Activated naive CD8-positive, alpha-beta T cell treated with anti-CD3 and anti-CD28 coated beads, Interleukin-2, amount 50 U/mL, for 16 hours (primary cell): ENCODE measurements around the gene RGMA.

Experiments
- DNase-seq: peaks from one replicate; pipeline ENCODE4 v3.0.0-alpha.2; 2020; ENCODE audit warnings: low read depth, low spot score

RGMA gene

DNA sequence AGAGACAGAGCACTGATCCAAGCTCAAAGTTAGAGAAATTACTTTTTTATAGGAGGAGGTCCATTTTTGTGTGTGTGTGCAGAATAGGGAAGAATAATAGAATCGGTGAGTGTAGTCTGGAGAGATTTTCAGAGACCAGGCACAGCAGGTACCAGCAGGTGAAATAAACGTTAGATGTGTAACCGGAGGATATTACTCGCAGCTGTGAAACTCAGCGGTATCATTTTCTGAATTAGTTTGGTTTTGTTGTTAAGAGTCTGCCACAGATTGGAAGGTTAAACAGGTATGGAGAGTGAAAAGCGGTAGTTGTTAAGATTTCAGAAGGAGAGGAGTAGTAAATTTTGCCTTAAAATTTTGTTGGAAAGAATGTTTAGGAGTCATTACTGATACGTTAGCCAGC lies 69.9 kb downstream of the RGMA start:
- no peak for DNase-seq

DNA sequence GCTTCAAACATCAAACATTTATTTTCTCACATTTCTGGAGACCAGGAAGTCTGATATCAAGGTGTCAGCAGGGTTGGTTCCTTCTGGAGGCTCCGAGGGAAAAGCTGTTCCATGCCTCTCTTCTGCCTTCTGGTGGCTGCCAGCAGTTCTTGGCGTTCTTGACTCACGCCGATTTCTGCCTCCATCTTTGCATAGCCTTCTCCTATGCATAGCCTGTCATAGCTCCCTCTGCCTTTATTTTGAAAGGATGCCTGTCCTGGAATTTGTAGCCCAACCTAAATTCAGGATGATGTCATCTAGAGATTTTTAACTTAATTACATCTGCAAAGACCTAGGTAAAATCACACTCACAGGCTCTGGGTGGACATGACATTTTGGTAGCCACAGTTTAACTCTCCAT lies 70.4 kb downstream of the RGMA start:
- no peak for DNase-seq

DNA sequence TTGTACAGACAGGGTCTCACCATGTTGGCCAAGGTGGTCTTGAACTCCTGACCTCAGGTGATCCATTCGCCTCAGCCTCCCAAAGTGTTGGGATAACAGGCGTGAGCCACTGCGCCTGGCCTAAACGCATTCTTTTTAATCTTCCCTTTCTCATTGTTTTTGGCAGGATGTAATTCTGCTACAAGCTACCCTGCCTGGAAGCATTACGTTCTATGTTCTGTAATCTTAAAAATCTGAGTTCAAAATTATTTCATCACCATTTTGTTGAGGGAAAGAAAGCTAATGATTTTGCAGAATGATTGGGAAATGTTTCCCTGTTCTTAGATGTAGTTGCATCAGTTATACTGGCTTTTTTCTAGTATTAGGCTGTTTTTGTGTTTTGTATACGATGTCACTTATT lies 71.5 kb downstream of the RGMA start:
- no peak for DNase-seq

DNA sequence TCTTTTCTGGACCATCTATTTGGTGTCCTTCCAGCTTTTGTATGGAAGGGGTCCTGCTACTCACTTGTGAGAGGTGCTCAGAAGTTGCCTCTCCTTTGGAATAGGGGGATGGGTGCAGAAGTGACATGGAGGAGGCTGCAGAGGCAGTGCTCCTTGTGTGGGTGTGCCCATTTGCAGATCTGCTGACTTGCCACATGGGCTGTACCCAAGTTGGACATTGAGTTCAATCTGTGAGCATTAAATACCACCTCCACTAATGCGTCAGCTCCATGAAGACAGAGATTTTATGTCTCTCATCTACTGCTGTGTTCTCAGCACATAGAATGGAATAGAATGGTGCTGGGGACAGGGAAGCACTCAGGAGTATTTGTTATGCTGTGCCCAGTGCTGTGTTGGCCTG lies 76.2 kb downstream of the RGMA start:
- DNase-seq: no peak

DNA sequence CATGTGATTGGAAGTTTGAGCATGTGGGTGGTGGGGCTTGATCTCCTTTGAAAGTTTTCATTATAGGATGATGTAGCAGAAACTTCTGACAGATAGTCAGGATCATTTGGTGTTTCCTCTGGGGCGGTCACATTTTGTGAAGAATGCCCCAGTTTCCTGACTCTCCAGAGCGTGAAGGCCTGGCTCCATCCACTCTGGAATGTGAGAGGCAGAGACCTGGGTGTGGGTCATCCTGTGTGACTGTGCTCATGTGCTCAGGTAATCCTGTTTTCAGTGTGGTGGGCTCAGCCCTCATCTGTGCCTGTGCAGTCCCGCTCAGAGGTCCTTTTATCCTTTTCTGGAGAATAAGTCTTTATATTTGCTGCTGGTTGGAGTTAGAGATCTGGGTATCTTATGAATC lies 81.0 kb downstream of the RGMA start:
- no peak for DNase-seq

DNA sequence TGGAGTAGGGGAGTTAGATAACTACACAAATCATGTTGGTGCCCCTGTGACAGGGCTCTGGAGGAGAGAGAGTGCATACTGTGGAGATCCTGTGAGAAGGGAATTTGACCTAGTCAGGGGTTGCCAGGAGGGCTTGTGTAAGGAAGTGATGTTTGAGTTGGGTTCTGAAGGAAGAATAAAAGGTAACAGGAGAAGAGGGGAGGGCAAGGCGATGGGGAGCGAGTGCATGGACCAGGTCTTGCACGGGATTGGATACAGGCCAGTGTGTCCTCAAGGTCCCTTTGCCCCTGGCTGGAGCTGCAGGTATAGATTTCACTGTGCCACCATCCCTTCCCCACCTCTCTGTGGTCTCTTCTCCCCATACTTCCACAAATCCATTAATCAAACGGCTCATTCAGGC lies 83.9 kb downstream of the RGMA start:
- DNase-seq: no peak

DNA sequence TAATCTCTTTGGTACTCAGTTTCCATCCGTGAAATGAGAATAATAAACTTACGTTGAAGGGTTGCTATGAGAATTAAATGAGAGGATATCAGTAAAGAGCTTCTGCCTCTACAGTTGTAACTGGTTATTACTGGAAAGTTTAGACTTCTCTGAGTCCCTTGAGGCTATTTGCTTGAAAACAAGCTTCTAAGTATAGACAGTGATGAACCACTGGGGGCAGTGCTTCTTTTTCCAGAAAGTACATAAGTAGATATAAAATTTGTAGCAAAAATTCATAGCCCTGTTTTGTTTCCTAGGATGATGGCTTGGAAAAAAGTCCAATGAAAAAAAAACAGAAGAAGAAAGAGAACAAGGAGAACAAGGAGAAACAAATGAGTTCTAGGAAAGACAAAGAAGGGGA lies 87.1 kb downstream of the RGMA start:
- no peak for DNase-seq

DNA sequence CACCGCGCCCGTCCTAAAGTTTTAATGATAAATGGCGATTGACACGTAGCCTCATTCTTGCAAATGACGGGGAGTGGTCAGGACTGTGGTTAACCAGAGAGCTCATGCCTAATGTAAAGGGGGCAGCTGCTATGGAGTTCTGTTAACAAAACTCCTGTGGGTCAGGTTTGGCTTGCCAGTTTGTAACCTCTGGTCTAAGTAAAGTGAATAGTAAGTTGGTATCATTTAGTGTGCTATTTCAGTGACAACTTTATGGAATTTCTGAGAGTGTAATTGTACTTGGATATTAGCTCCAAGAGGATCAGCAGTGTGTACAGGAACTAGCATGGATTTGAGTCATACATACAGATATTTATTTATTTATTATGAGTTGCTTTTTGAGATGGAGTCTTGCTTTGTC lies 87.9 kb downstream of the RGMA start:
- DNase-seq: no peak

DNA sequence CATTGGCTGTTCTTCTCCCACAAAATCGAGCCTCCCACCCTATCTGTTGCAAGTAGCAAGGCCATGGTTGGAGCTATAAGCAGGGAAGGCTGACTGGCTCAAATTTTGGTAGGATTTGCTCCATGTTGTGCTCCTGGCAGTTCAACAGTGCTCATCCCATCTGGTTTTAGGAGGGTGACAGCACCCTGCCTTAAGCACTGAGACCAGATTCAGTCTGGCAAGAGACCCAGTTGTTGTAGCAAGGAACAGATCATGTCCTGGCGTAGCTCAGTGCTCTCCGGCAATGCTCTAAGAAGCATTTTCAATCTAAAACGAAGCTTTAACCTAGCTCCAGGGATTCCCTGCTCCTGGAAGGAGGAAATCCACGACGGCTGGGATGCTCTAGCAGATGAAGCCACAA lies 91.2 kb downstream of the RGMA start:
- no peak for DNase-seq

DNA sequence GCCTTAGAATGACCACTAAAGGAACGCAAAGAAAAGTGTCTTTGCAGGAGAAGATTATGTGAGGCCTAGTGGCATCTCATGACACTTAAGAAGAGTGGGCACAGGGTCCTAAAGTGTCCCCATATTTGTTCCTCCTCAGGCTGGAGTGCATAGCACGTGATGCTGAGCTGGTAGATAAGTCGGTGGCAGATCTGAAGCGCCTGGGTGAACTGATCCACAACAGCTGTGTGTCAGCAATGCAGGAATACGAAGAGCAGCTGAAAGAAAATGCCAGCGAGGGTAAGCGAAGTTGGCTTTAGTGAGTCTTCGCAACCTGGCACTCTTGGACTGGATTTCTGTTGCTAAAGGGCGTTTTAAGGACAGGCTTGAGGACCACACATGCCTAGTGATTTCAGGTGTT lies 96.3 kb downstream of the RGMA start:
- no peak for DNase-seq

DNA sequence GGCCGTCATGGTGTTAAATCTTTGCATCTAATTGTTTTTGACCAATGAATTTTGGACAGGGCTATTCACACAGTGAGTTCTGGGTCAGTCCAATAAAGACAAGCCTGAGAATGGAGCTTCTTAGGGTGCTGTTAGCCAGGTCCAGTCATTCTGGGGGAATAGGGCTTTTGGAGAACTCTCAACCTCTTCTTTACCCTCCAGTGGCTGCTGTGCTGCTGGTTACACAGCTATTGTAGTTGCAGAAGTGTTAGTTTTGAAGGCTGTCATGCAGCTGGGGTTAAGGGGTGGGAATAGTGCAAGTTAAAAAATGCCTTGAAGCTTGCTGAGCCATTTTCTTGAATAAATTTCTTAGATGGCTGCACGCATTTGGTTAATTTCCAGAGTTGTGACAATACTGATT lies 99.0 kb downstream of the RGMA start:
- no peak for DNase-seq

DNA sequence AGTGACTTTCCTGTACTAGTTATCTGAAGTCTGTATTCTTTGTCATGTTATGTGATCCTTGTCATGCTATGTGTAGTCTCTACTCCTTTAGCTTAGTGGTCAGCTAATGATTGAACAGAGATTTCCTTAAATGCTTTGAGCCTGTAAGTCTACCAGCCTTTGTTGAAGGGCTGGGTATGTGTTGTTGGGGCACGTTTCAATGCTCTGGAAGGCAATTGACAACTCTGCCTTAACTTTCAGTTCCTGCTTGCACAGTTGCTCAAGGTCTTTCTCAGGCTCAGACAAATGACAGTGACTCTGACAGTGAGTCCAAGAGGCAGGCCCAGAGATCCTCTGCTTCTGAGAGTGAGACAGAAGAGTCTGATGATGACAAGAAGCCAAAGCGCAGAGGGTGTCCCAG lies 99.5 kb downstream of the RGMA start:
- no peak for DNase-seq
